HL-60 (cell line): Measurements from ENCODE around the gene AHCY.

Experiments used
- DNase-seq, 2 experiments: peaks; one replicate each; pipeline ENCODE4 v3.0.0-alpha.2; 2010 to 2020; ENCODE audit warnings: low read depth in 1 of 2, low spot score in 1 of 2
- H3K27ac ChIP-seq: fragments of 250-450 bp; sonication (Bioruptor Pico); replicated peaks from 2 replicates; pipeline ENCODE4 v1.5.1; 2020; ENCODE audit warnings: mild to moderate bottlenecking, moderate library complexity
- H3K27me3 ChIP-seq: fragments of 250-450 bp; sonication (Bioruptor Pico); 2 replicates; pipeline ENCODE4 v1.5.1; 2021; ENCODE audit warnings: mild to moderate bottlenecking, moderate library complexity; ENCODE audit not compliant: insufficient read depth, poor library complexity, severe bottlenecking
- H3K4me3 ChIP-seq: replicated peaks from 2 replicates; pipeline ENCODE4 v1.5.1; 2011; ENCODE audit warnings: mild to moderate bottlenecking, control low read depth, low read length; ENCODE audit not compliant: insufficient read depth
- GABPA ChIP-seq: IDR thresholded peaks from 2 replicates; pipeline ENCODE4 v1.6.1; 2012; ENCODE audit warnings: low read depth
- POLR2AphosphoS5 ChIP-seq: IDR thresholded peaks from 2 replicates; pipeline ENCODE4 v1.6.1; 2012; ENCODE audit warnings: low read depth
- SPI1 ChIP-seq: IDR thresholded peaks from 2 replicates; pipeline ENCODE4 v1.6.1; 2012; ENCODE audit warnings: low read depth, mild to moderate bottlenecking, borderline replicate concordance
- TF ChIP-seq, protein P1 (sequence below): IDR thresholded peaks from one replicate; pipeline ENCODE4 v1.5.1; 2011; ENCODE audit warnings: low read length, control low read depth, inconsistent platforms; ENCODE audit not compliant: insufficient read depth
- TF ChIP-seq, protein P2 (sequence below): IDR thresholded peaks from 2 replicates; pipeline ENCODE4 v1.6.1; 2012; ENCODE audit warnings: low read depth; ENCODE audit not compliant: insufficient replicate concordance

AHCY gene

DNA sequence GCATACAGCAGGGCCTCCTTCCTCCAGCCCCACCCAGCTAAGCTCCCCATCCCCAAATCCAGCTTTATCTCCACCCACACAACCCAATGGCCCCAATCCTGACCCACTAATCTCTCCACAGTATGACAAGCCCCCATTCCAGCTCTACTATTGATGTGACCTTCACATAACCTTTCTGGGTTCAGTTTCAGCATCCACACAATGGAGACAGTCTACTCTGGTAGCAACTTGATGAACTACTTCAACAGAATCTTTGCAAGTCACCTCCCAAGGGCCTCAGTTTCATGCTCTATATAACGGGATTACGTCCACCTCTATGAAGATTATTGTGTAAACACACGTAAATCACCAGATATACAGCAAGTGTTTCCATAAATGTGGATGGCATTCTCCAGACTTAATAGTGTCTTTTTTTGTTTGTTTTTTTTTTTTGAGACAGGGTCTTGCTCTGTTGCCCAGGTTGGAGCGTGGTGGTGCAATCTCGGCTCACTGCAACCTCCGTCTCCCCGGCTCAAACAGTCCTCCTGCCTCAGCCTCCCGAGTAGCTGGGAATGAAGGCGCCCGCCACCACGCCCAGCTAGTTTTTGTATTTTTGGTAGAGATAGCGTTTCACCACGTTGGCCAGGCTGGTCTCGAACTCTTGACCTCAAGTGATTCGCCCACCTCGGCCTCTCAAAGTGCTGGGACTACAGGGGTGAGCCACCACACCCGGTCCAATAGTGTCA is 1.4 kb downstream of the AHCY start:
- Histone ChIP-seq H3K27me3 (no peaks in the 10 kb centered on the region), H3K27ac (peak overlapping the region; percentile 92), H3K4me3 (peak overlapping the region; percentile 87)
- TF ChIP-seq SPI1 (no peak), POLR2AphosphoS5 (no peak), GABPA (no peak)
- TF ChIP-seq, protein P1, sequence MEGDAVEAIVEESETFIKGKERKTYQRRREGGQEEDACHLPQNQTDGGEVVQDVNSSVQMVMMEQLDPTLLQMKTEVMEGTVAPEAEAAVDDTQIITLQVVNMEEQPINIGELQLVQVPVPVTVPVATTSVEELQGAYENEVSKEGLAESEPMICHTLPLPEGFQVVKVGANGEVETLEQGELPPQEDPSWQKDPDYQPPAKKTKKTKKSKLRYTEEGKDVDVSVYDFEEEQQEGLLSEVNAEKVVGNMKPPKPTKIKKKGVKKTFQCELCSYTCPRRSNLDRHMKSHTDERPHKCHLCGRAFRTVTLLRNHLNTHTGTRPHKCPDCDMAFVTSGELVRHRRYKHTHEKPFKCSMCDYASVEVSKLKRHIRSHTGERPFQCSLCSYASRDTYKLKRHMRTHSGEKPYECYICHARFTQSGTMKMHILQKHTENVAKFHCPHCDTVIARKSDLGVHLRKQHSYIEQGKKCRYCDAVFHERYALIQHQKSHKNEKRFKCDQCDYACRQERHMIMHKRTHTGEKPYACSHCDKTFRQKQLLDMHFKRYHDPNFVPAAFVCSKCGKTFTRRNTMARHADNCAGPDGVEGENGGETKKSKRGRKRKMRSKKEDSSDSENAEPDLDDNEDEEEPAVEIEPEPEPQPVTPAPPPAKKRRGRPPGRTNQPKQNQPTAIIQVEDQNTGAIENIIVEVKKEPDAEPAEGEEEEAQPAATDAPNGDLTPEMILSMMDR = no peak
- TF ChIP-seq, protein P2, sequence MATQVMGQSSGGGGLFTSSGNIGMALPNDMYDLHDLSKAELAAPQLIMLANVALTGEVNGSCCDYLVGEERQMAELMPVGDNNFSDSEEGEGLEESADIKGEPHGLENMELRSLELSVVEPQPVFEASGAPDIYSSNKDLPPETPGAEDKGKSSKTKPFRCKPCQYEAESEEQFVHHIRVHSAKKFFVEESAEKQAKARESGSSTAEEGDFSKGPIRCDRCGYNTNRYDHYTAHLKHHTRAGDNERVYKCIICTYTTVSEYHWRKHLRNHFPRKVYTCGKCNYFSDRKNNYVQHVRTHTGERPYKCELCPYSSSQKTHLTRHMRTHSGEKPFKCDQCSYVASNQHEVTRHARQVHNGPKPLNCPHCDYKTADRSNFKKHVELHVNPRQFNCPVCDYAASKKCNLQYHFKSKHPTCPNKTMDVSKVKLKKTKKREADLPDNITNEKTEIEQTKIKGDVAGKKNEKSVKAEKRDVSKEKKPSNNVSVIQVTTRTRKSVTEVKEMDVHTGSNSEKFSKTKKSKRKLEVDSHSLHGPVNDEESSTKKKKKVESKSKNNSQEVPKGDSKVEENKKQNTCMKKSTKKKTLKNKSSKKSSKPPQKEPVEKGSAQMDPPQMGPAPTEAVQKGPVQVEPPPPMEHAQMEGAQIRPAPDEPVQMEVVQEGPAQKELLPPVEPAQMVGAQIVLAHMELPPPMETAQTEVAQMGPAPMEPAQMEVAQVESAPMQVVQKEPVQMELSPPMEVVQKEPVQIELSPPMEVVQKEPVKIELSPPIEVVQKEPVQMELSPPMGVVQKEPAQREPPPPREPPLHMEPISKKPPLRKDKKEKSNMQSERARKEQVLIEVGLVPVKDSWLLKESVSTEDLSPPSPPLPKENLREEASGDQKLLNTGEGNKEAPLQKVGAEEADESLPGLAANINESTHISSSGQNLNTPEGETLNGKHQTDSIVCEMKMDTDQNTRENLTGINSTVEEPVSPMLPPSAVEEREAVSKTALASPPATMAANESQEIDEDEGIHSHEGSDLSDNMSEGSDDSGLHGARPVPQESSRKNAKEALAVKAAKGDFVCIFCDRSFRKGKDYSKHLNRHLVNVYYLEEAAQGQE = no peak
- DNase-seq = no peak

GRCh38 chr20:34300809-34301586 is 2.2 kb downstream of the AHCY start:
- H3K4me3 ChIP-seq = peak overlapping the region; percentile 87
- H3K27ac ChIP-seq = no peak overlapping the region; the same call in 1 of the 2 replicates
- no peak for TF ChIP-seq POLR2AphosphoS5
- TF ChIP-seq, protein P2 = no peak
- TF ChIP-seq GABPA = no peak
- TF ChIP-seq SPI1 = no peak
- TF ChIP-seq, protein P1 = no peak
- no peaks in the 10 kb centered on the region for H3K27me3 ChIP-seq
- no peak for DNase-seq

DNA sequence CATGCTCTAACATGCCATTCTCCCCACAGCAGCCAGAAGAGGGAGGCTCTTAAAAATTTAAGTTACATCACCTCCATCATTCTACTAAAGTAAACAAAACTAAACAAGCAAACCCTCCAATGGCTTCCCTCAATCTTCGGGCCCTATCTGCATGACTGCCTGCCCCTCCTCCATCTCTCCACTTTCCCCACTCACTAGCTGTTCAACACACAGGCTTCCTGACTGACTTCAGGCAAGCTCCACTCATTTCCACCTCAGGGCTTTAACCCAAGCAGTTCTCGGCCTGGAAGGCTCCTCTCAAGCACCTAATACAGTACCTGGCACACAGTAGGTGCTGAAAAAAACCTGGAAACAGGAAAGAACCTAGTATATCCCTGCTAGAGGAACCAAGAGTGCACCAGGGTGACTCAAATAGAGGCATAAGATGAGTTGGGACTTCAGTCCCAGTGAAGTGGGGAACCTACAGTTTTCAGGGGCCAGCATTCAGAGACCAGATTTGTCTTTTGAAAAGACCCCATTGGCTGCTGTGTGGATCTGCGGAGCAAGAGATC is 2.8 kb downstream of the AHCY start:
- H3K27me3 ChIP-seq = no peaks in the 10 kb centered on the region
- H3K4me3 ChIP-seq = no peak overlapping the region
- no peak for DNase-seq
- no peak overlapping the region; the same call in 1 of the 2 replicates for H3K27ac ChIP-seq
- TF ChIP-seq POLR2AphosphoS5 (no peak), GABPA (no peak), SPI1 (no peak)
- TF ChIP-seq, protein P2 = no peak
- TF ChIP-seq, protein P1 = no peak
